ENCODE data around the gene MUS81.

DNA sequence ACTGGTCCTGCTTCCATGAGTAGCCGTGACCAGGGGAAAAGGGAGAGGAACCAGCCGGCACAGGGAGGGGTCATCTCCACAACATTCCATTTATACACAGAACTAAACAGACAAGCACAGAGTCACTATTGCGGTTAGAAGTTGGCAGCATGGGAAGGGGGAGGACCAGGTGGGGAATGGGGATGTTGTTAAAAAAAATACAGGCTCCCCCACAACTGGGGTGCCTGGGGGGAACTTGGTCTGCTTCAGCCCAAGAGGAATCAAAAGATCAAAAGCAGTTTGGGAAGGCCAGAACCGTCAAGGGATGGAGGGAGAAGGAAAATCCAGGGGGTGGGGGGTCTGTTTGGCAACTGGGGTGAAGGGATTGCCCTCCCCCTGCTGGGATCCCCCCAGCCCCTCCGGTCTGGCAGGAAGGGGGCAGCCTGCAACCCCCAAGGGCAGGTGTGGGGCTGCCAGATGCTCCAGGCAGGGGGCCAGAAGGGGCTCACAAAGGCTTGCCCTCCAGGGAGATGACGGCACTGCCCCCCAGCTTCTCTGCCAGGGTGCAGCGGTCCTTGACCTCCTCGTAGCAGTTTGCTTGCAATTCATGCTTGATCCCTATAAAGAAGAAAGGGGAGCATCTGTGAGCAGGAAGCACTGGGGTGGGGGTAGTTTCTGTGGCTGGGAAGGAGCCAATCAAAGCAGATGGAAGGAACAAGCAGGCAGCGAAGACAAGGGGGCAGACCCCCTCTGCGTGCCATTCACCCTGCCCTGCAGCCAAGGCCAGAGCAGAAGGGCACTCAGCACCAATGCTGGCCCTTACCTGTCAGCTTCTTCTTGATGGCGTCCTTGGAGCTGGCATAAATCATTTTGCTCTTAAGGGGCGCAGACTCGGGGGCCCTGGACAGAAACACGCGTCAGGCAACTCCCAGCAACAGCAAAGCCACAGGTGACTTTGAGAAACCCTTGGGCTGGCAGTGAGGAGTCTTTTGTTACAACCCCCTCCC, 5.1 kb upstream of the MUS81 start:
- TF ChIP-seq, protein P1, sequence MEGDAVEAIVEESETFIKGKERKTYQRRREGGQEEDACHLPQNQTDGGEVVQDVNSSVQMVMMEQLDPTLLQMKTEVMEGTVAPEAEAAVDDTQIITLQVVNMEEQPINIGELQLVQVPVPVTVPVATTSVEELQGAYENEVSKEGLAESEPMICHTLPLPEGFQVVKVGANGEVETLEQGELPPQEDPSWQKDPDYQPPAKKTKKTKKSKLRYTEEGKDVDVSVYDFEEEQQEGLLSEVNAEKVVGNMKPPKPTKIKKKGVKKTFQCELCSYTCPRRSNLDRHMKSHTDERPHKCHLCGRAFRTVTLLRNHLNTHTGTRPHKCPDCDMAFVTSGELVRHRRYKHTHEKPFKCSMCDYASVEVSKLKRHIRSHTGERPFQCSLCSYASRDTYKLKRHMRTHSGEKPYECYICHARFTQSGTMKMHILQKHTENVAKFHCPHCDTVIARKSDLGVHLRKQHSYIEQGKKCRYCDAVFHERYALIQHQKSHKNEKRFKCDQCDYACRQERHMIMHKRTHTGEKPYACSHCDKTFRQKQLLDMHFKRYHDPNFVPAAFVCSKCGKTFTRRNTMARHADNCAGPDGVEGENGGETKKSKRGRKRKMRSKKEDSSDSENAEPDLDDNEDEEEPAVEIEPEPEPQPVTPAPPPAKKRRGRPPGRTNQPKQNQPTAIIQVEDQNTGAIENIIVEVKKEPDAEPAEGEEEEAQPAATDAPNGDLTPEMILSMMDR (IDR thresholded peaks at IDR 0.05; ENCODE audit: low read length) = no peak
- no peak for TF ChIP-seq EZH2phosphoT487 (IDR thresholded peaks at IDR 0.05; ENCODE audit: low read length)
- TF ChIP-seq EZH2 (optimal IDR thresholded peaks at IDR 0.05; ENCODE audit: low read depth, low read length) = no peak
